Measurements from ENCODE around the gene SLCO2A1.

SLCO2A1 gene

GRCh38 chr3:134052370-134052769 lies 22.6 kb upstream of the SLCO2A1 start:
- DNase-seq (ENCODE audit: low spot score in 2 of 2) (no peak), ATAC-seq (no peak)
- H3K27ac Mint-ChIP-seq: no peak overlapping the region
- no peaks in the 10 kb centered on the region for H3K36me3 Mint-ChIP-seq
- H3K4me1 Mint-ChIP-seq: peaks cover 12% of the 10 kb centered on the region
- H3K9me3 Mint-ChIP-seq: no peaks in the 10 kb centered on the region
- H3K4me3 Mint-ChIP-seq: no peak overlapping the region

- H3K4me3 Mint-ChIP-seq: no peak overlapping the region
- H3K9me3 Mint-ChIP-seq: peaks cover 6% of the 10 kb centered on the region
- ATAC-seq: no peak
- no peaks in the 10 kb centered on the region for H3K36me3 Mint-ChIP-seq
- no peak overlapping the region for H3K27ac Mint-ChIP-seq
- H3K4me1 Mint-ChIP-seq: peaks cover under 1% of the 10 kb centered on the region
- no peak for DNase-seq (ENCODE audit: low spot score in 2 of 2)
Measured at GRCh38 chr3:134049676-134050075, 20.0 kb upstream of the SLCO2A1 start.

GRCh38 chr3:134048278-134048996 lies 18.7 kb upstream of the SLCO2A1 start:
- H3K9me3 Mint-ChIP-seq: peaks cover 6% of the 10 kb centered on the region
- DNase-seq (ENCODE audit: low spot score in 2 of 2) (no peak), ATAC-seq (peak; percentile 13)
- no peaks in the 10 kb centered on the region for H3K4me1 Mint-ChIP-seq
- H3K4me3 Mint-ChIP-seq: no peak overlapping the region
- no peak overlapping the region for H3K27ac Mint-ChIP-seq
- H3K36me3 Mint-ChIP-seq: no peaks in the 10 kb centered on the region

- ATAC-seq (no peak), DNase-seq (ENCODE audit: low spot score in 2 of 2) (no peak)
- H3K4me3 Mint-ChIP-seq: no peak overlapping the region
- H3K9me3 Mint-ChIP-seq: peaks cover 6% of the 10 kb centered on the region
- no peaks in the 10 kb centered on the region for H3K36me3 Mint-ChIP-seq
- H3K4me1 Mint-ChIP-seq: no peaks in the 10 kb centered on the region
- no peak overlapping the region for H3K27ac Mint-ChIP-seq
Measured at GRCh38 chr3:134044459-134044858, 14.7 kb upstream of the SLCO2A1 start.

GRCh38 chr3:134040066-134040465 lies 10.3 kb upstream of the SLCO2A1 start:
- no peaks in the 10 kb centered on the region for H3K36me3 Mint-ChIP-seq
- no peak for ATAC-seq
- H3K9me3 Mint-ChIP-seq: no peaks in the 10 kb centered on the region

GRCh38 chr3:134039161-134039862 lies 9.6 kb upstream of the SLCO2A1 start:
- H3K27ac Mint-ChIP-seq: no peak overlapping the region
- no peaks in the 10 kb centered on the region for H3K9me3 Mint-ChIP-seq
- no peaks in the 10 kb centered on the region for H3K4me1 Mint-ChIP-seq
- DNase-seq (ENCODE audit: low spot score in 2 of 2): no peak
- no peaks in the 10 kb centered on the region for H3K36me3 Mint-ChIP-seq
- ATAC-seq: peak; percentile 33
- H3K4me3 Mint-ChIP-seq: no peak overlapping the region

More at GRCh38 chr3:134040066-134040465, 10.3 kb upstream of the SLCO2A1 start:
- no peak for DNase-seq (ENCODE audit: low spot score in 2 of 2)
- H3K27ac Mint-ChIP-seq: no peak overlapping the region
- H3K4me3 Mint-ChIP-seq: no peak overlapping the region
- H3K4me1 Mint-ChIP-seq: no peaks in the 10 kb centered on the region

- no peak for DNase-seq (ENCODE audit: low spot score in 2 of 2)
- H3K4me3 Mint-ChIP-seq: no peak overlapping the region
Measured at GRCh38 chr3:134038716-134039115, 9.0 kb upstream of the SLCO2A1 start.

GRCh38 chr3:134038071-134038491 lies 8.4 kb upstream of the SLCO2A1 start:
- Mint-ChIP-seq H3K27ac (no peak overlapping the region), H3K4me1 (no peaks in the 10 kb centered on the region), H3K4me3 (no peak overlapping the region), H3K9me3 (no peaks in the 10 kb centered on the region), H3K36me3 (no peaks in the 10 kb centered on the region)
- peak; percentile 17 for ATAC-seq
- no peak for DNase-seq (ENCODE audit: low spot score in 2 of 2)

More at GRCh38 chr3:134038716-134039115, 9.0 kb upstream of the SLCO2A1 start:
- Mint-ChIP-seq H3K36me3 (no peaks in the 10 kb centered on the region), H3K27ac (no peak overlapping the region), H3K4me1 (no peaks in the 10 kb centered on the region), H3K9me3 (no peaks in the 10 kb centered on the region)
- ATAC-seq: peak; percentile 24

GRCh38 chr3:134037168-134037567 lies 7.4 kb upstream of the SLCO2A1 start:
- Mint-ChIP-seq H3K4me1 (no peaks in the 10 kb centered on the region), H3K36me3 (no peaks in the 10 kb centered on the region), H3K27ac (no peak overlapping the region), H3K4me3 (no peak overlapping the region), H3K9me3 (no peaks in the 10 kb centered on the region)
- no peak for ATAC-seq
- DNase-seq (ENCODE audit: low spot score in 2 of 2): no peak

GRCh38 chr3:134036291-134036690 lies 6.6 kb upstream of the SLCO2A1 start:
- Mint-ChIP-seq H3K27ac (no peak overlapping the region), H3K4me3 (no peak overlapping the region), H3K36me3 (no peaks in the 10 kb centered on the region), H3K9me3 (no peaks in the 10 kb centered on the region), H3K4me1 (no peaks in the 10 kb centered on the region)
- DNase-seq (ENCODE audit: low spot score in 2 of 2) (no peak), ATAC-seq (no peak)

- DNase-seq (ENCODE audit: low spot score in 2 of 2) (no peak), ATAC-seq (no peak)
- no peak overlapping the region for H3K4me3 Mint-ChIP-seq
- H3K9me3 Mint-ChIP-seq: no peaks in the 10 kb centered on the region
- no peak overlapping the region for H3K27ac Mint-ChIP-seq
- H3K4me1 Mint-ChIP-seq: no peaks in the 10 kb centered on the region
- no peaks in the 10 kb centered on the region for H3K36me3 Mint-ChIP-seq
Measured at GRCh38 chr3:134035836-134036235, 6.1 kb upstream of the SLCO2A1 start.

GRCh38 chr3:134034005-134034785 lies 4.5 kb upstream of the SLCO2A1 start:
- no peak for ATAC-seq
- Mint-ChIP-seq H3K27ac (no peak overlapping the region), H3K9me3 (no peaks in the 10 kb centered on the region), H3K4me3 (no peak overlapping the region), H3K36me3 (no peaks in the 10 kb centered on the region), H3K4me1 (no peaks in the 10 kb centered on the region)
- no peak for DNase-seq (ENCODE audit: low spot score in 2 of 2)

GRCh38 chr3:134033315-134033996 lies 3.7 kb upstream of the SLCO2A1 start:
- Mint-ChIP-seq H3K4me1 (no peaks in the 10 kb centered on the region), H3K36me3 (no peaks in the 10 kb centered on the region), H3K4me3 (no peak overlapping the region), H3K27ac (no peak overlapping the region), H3K9me3 (no peaks in the 10 kb centered on the region)
- no peak for ATAC-seq
- no peak for DNase-seq (ENCODE audit: low spot score in 2 of 2)

- Mint-ChIP-seq H3K27ac (no peak overlapping the region), H3K4me1 (no peaks in the 10 kb centered on the region), H3K36me3 (no peaks in the 10 kb centered on the region), H3K9me3 (no peaks in the 10 kb centered on the region), H3K4me3 (no peak overlapping the region)
- no peak for DNase-seq (ENCODE audit: low spot score in 2 of 2)
- ATAC-seq: no peak
Measured at GRCh38 chr3:134031348-134031915, 1.7 kb upstream of the SLCO2A1 start.
